ENCODE measurements around the gene CHRNB1.
"Not testable (repeated sequence)": the region's sequence is repeated elsewhere in the genome, so short reads cannot be mapped to it uniquely, and the experiment has no call there.

GRCh38 chr17:7470457-7470973 is 25.7 kb downstream of the CHRNB1 start:
- TF ChIP-seq EZH2phosphoT487 (IDR thresholded peaks at IDR 0.05; ENCODE audit: borderline replicate concordance, low read depth, low read length); CTCF (conservative IDR thresholded peaks at IDR 0.05; ENCODE audit: low read length): not testable (repeated sequence)

Data from OCI-LY7 (cell line).